Adrenal gland (tissue), 12 donors: ENCODE data around the gene PARVB. TPM values are rescaled to one million over a fixed set of nuclear protein-coding genes. Genes with fewer than 3 reads are reported as not detected.
"Not testable (repeated sequence)": the region's sequence is repeated elsewhere in the genome, so short reads cannot be mapped to it uniquely, and the experiment has no call there.

Source experiments
- DNase-seq, 7 donors: peaks; one replicate each; pipeline ENCODE4 v3.0.0-alpha.2; 2019 to 2020
- H3K27ac ChIP-seq, 5 donors: fragments of 200-600 bp; sonication (generic) in 4 of 5; 1 replicate in 3 of 5; 2 replicates in 2 of 5; pipeline versions ENCODE4 v1.5.1 to v1.8.0; 2016 to 2020; ENCODE audit warnings: mild to moderate bottlenecking in 1 of 5
- H3K27me3 ChIP-seq: fragments of 200-600 bp; 2 replicates; pipeline ENCODE4 v1.8.0; 2021
- H3K36me3 ChIP-seq, 2 donors: fragments of 200-600 bp; replicated peaks in 1 of 2; 1 replicate in 1 of 2; 2 replicates in 1 of 2; pipeline versions ENCODE4 v1.5.1 to v1.8.0; 2018 to 2022
- H3K4me1 ChIP-seq, 2 donors: fragments of 200-600 bp; replicated peaks in 1 of 2; 1 replicate in 1 of 2; 2 replicates in 1 of 2; pipeline versions ENCODE4 v1.5.1 to v1.8.0; 2018 to 2021
- H3K4me3 ChIP-seq, 4 donors: fragments of 200-600 bp; sonication (generic) in 3 of 4; one replicate each; pipeline ENCODE4 v1.5.1; 2016 to 2018
- H3K9me3 ChIP-seq, 3 donors: fragments of 200-600 bp; sonication (generic) in 1 of 3; replicated peaks in 1 of 3; 1 replicate in 2 of 3; 2 replicates in 1 of 3; pipeline versions ENCODE4 v1.5.1 to v1.8.0; 2016 to 2021
- CTCF ChIP-seq, 6 experiments: fragments of 450-650 bp in 4 of 6; fragments of 200-600 bp in 2 of 6; sonication (generic) in 1 of 6; IDR thresholded peaks; 1 replicate in 5 of 6; 2 replicates in 1 of 6; pipeline versions ENCODE4 v1.5.1 to v1.8.0; 2016 to 2021; ENCODE audit warnings: antibody characterized with exemption in 6 of 6, mild to moderate bottlenecking in 2 of 6, moderate library complexity in 1 of 6
- POLR2A ChIP-seq, 2 donors: fragments of 450-650 bp; IDR thresholded peaks; one replicate each; pipeline ENCODE4 v1.6.1; 2017; ENCODE audit warnings: antibody characterized with exemption in 2 of 2, mild to moderate bottlenecking in 2 of 2, moderate library complexity in 1 of 2
- WGBS, 4 donors: extraction: QIAGEN DNeasy Blood & Tissue Kit in 2 of 4; methylation state at CpG; one replicate each; pipeline versions ENCODE4 v1.1.5 to v1.1.7; 2013 to 2017; 5-methylcytosine and 5-hydroxymethylcytosine counted together
- intact Hi-C, 2 donors: fragments of 100-400 bp; cut with DNase I; formaldehyde crosslinking; loops; one replicate each; pipeline versions ENCODE4 v1.14.1 to v1.15.0; 2022 to 2023
- polyA plus RNA-seq, 3 donors: library from polyadenylated mRNA; stranded (reverse); fragments of 200-250 nt in 2 of 3; fragments of 350-450 nt in 1 of 3; fragmentation: Illumina TruSeq in 1 of 3; extraction: RNeasy Lipid Tissue Mini Kit (QIAGEN cat#74804) in 1 of 3; gene quantifications; one replicate each; pipeline ENCODE4 v1.2.3, GENCODE V29; 2013 to 2014
- total RNA-seq, 9 donors: library from RNA; depleted of rRNA in 4 of 9; stranded (reverse); fragments of >200 nt in 4 of 9; fragments of 120-200 nt in 1 of 9; fragmentation: NEBNext Ultra II Directional in 1 of 9; extraction: Animal tissue kit (Norgen Biotek cat#: 25700) in 1 of 9; gene quantifications; one replicate each; pipeline versions ENCODE4 v1.1.0 to v1.2.4, GENCODE V29; 2013 to 2023
- donor health status: healthy with polysubstance abuse.
- donor health status: Bipolar disorder and iron deficiency.
- donor health status: DM: yes; HTN: yes; CAD: no.
- donor health status: DM: no; HTN: no; CAD: no.
- donor health status: DM: no; HTN: no; CAD: no.
- donor health status: DM: yes; HTN: yes; CAD: no.

Gene PARVB
- total and polyA plus RNA-seq, 12 donors: 16.9 to 77.6 (median 45.9) TPM

GRCh38 chr22:44014241-44014640 lies 9.9 kb upstream of the PARVB start:
- intact Hi-C loops: no loop called here
- TF ChIP-seq POLR2A (IDR thresholded peaks at IDR 0.05) (no peak), CTCF (IDR thresholded peaks at IDR 0.05) (no peak)
- no peaks in the 10 kb centered on the region for H3K9me3 ChIP-seq
- DNase-seq: no peak
- H3K36me3 ChIP-seq: no peaks in the 10 kb centered on the region
- H3K27ac ChIP-seq: no peak overlapping the region
- H3K4me3 ChIP-seq: no peak overlapping the region
- 74 to 88% (median 81%) methylated on average over 2 of the region's 2 CpGs for WGBS, 4 donors
- no peaks in the 10 kb centered on the region for H3K27me3 ChIP-seq
- H3K4me1 ChIP-seq: no peaks in the 10 kb centered on the region

GRCh38 chr22:44016586-44016985 lies 7.5 kb upstream of the PARVB start:
- H3K27ac ChIP-seq, H3K4me3 ChIP-seq, H3K9me3 ChIP-seq, H3K27me3 ChIP-seq, H3K4me1 ChIP-seq, H3K36me3 ChIP-seq, DNase-seq, intact Hi-C loops: not testable (repeated sequence)
- 77 to 82% (median 80%) methylated on average over 3 of the region's 3 CpGs for WGBS, 4 donors

GRCh38 chr22:44018594-44018993 lies 5.5 kb upstream of the PARVB start:
- H3K36me3 ChIP-seq: no peaks in the 10 kb centered on the region
- H3K4me1 ChIP-seq: peaks cover 0 to 9% of the 10 kb centered on the region in 2 donors
- H3K4me3 ChIP-seq: no peak overlapping the region
- no peak for DNase-seq
- intact Hi-C loops: no loop called here
- TF ChIP-seq CTCF (IDR thresholded peaks at IDR 0.05) (no peak), POLR2A (IDR thresholded peaks at IDR 0.05) (no peak)
- WGBS, 4 donors: 93 to 98% (median 97%) methylated on average over 9 of the region's 9 CpGs
- no peaks in the 10 kb centered on the region for H3K9me3 ChIP-seq
- H3K27me3 ChIP-seq: no peaks in the 10 kb centered on the region
- no peak overlapping the region for H3K27ac ChIP-seq

GRCh38 chr22:44019416-44019815 lies 4.7 kb upstream of the PARVB start:
- WGBS, 4 donors: 88 to 95% (median 89%) methylated on average over 10 of the region's 10 CpGs
- no peak overlapping the region for H3K27ac ChIP-seq
- no peaks in the 10 kb centered on the region for H3K27me3 ChIP-seq
- peaks cover 0 to 12% of the 10 kb centered on the region in 2 donors for H3K4me1 ChIP-seq
- no peaks in the 10 kb centered on the region for H3K9me3 ChIP-seq
- no peaks in the 10 kb centered on the region for H3K36me3 ChIP-seq
- no peak for DNase-seq
- H3K4me3 ChIP-seq: no peak overlapping the region
- intact Hi-C loops: no loop called here
- no peak for TF ChIP-seq CTCF (IDR thresholded peaks at IDR 0.05)
- no peak for TF ChIP-seq POLR2A (IDR thresholded peaks at IDR 0.05)

GRCh38 chr22:44019846-44020245 lies 4.3 kb upstream of the PARVB start:
- peaks cover 0 to 12% of the 10 kb centered on the region in 2 donors for H3K4me1 ChIP-seq
- DNase-seq: no peak
- H3K4me3 ChIP-seq: no peak overlapping the region
- TF ChIP-seq CTCF (IDR thresholded peaks at IDR 0.05) (no peak), POLR2A (IDR thresholded peaks at IDR 0.05) (no peak)
- intact Hi-C loops: loop anchor here in 1 of 2 donors (5.0 kb wide), 1 partner anchor 62 kb away; no protein-coding TSS in a partner anchor
- no peaks in the 10 kb centered on the region for H3K9me3 ChIP-seq
- H3K36me3 ChIP-seq: no peaks in the 10 kb centered on the region
- no peak overlapping the region for H3K27ac ChIP-seq
- H3K27me3 ChIP-seq: no peaks in the 10 kb centered on the region
- 85 to 96% (median 94%) methylated on average over 2 to 5 of the region's 5 CpGs for WGBS, 4 donors
